ENCODE data around the gene EHF. TPM values are rescaled to one million over a fixed set of nuclear protein-coding genes. Genes with fewer than 3 reads are reported as not detected.

The EHF gene
- total RNA-seq, 2 donors from 2014 or later, result 21.4 to 40.5 TPM

DNA sequence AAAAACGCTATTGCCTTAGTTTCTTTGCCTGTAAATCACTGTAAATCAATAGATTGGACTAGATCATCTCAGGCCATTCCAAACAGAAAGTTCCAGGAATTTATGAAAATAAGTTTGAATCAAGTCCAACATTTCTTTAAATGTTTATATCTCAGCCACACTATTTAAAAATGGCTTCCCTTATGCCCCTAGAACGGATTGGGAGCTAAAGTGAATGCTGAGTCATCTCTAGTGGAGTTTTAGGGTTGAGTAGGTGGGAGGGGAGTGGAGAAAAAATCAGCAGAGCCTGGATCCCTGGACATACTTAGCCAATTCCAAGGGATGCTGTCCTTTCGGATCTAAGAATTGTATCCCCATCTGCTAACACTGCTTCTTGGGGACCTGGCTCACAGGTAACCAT lies 48.6 kb downstream of the EHF start:
- DNase-seq, result no peak
- no peaks in the 10 kb centered on the region for H3K36me3 ChIP-seq (replicated peaks in 1 of 2; ENCODE audit: insufficient read depth in 1 of 2, low read depth in 2 of 2)
- no peak for ATAC-seq
- H3K4me3 ChIP-seq, result no peak overlapping the region
- peaks cover 14% of the 10 kb centered on the region for H3K4me1 ChIP-seq
- H3K27me3 ChIP-seq, result no peaks in the 10 kb centered on the region
- H3K9me3 ChIP-seq, result no peaks in the 10 kb centered on the region
- WGBS, 2 donors, result 66 to 75% methylated on average over 3 of the region's 3 CpGs
- TF ChIP-seq, protein P1, sequence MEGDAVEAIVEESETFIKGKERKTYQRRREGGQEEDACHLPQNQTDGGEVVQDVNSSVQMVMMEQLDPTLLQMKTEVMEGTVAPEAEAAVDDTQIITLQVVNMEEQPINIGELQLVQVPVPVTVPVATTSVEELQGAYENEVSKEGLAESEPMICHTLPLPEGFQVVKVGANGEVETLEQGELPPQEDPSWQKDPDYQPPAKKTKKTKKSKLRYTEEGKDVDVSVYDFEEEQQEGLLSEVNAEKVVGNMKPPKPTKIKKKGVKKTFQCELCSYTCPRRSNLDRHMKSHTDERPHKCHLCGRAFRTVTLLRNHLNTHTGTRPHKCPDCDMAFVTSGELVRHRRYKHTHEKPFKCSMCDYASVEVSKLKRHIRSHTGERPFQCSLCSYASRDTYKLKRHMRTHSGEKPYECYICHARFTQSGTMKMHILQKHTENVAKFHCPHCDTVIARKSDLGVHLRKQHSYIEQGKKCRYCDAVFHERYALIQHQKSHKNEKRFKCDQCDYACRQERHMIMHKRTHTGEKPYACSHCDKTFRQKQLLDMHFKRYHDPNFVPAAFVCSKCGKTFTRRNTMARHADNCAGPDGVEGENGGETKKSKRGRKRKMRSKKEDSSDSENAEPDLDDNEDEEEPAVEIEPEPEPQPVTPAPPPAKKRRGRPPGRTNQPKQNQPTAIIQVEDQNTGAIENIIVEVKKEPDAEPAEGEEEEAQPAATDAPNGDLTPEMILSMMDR (IDR thresholded peaks at IDR 0.05), result no peak
- no peak for TF ChIP-seq POLR2A (IDR thresholded peaks at IDR 0.05)
- peak overlapping the region in 1 of 4 donors; percentile 2 for H3K27ac ChIP-seq
- intact Hi-C loops (cut with DNase I), result no loop called here

DNA sequence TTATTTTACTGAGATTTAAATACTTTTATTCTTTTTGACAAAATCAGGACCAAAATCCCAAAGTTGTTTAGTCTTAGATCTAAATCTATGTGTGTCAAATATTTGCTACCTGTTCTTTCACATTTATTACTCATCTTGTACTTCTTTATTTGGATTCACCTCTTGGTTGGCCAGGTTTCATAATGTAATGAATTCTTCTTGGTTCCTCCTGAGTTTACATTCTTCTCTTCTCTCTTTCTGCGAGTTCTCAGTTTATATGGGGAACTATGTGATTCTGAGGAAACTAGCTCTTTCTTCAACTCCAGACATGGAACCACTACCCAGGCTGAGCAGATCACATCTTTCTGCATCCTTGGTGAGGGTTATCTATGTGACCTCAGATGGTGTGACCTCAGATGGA lies 50.2 kb downstream of the EHF start:
- no peak for ATAC-seq
- intact Hi-C loops (cut with DNase I), result no loop called here
- Histone ChIP-seq H3K27me3 (no peaks in the 10 kb centered on the region), H3K4me3 (no peak overlapping the region), H3K27ac (no peak overlapping the region), H3K36me3 (replicated peaks in 1 of 2; ENCODE audit: insufficient read depth in 1 of 2, low read depth in 2 of 2) (no peaks in the 10 kb centered on the region), H3K4me1 (peaks cover 14% of the 10 kb centered on the region), H3K9me3 (no peaks in the 10 kb centered on the region)
- TF ChIP-seq, protein P1 (IDR thresholded peaks at IDR 0.05), result no peak
- no peak for TF ChIP-seq POLR2A (IDR thresholded peaks at IDR 0.05)
- 89 to 94% methylated on average over 1 of the region's 1 CpG for WGBS, 2 donors
- DNase-seq, result no peak

DNA sequence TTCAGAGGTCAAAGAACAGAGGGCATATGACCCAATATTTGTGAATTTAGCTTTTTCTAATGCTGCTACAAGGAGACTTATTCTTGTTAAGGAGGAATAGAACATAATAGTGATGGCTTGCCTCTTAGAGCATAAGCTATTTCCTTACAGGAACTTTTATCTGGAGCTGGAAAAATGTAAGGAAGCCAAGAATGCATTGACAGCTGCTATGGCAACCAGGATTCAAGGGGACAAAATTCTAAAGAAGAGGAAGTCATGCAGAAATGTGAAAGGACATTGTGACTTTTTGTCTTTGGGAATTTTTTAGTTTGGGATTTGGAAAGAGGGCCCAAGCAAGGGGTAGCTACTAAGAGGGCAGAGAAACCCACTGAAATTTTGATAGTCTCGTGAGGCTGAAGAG lies 51.1 kb downstream of the EHF start:
- WGBS, 2 donors, result 86% methylated on average over 1 of the region's 1 CpG
- no peaks in the 10 kb centered on the region for H3K9me3 ChIP-seq
- no peak overlapping the region for H3K4me3 ChIP-seq
- no peak for TF ChIP-seq POLR2A (IDR thresholded peaks at IDR 0.05)
- TF ChIP-seq, protein P1 (IDR thresholded peaks at IDR 0.05), result no peak
- DNase-seq (no peak), ATAC-seq (no peak)
- no peaks in the 10 kb centered on the region for H3K36me3 ChIP-seq (replicated peaks in 1 of 2; ENCODE audit: insufficient read depth in 1 of 2, low read depth in 2 of 2)
- intact Hi-C loops (cut with DNase I), result no loop called here
- H3K27me3 ChIP-seq, result no peaks in the 10 kb centered on the region
- no peak overlapping the region for H3K27ac ChIP-seq
- peaks cover 19% of the 10 kb centered on the region for H3K4me1 ChIP-seq

DNA sequence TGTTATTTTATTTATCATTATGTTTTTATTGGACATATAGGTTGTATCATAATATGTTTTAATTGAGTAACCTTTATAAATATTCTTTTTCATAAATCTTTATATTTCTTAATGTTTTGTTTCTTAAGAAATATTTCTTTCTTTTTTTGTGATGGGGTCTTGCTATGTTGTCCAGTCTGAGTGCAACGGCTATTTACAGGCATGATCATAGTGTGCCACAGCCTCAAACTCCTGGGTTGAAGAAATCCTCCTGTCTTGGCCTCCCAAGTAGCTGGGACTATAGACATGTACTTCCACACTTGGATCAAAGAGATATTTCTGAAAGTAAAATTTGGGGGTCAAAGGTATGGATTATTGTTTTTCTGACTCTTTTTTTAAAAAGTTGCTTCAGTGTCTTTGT lies 53.1 kb downstream of the EHF start:
- TF ChIP-seq POLR2A (IDR thresholded peaks at IDR 0.05), result no peak
- TF ChIP-seq, protein P1 (IDR thresholded peaks at IDR 0.05), result no peak
- H3K27ac ChIP-seq, result no peak overlapping the region
- ATAC-seq, result no peak
- H3K4me1 ChIP-seq, result peaks cover 9% of the 10 kb centered on the region
- H3K27me3 ChIP-seq, result no peaks in the 10 kb centered on the region
- intact Hi-C loops (cut with DNase I), result no loop called here
- H3K4me3 ChIP-seq, result no peak overlapping the region
- H3K36me3 ChIP-seq (replicated peaks in 1 of 2; ENCODE audit: insufficient read depth in 1 of 2, low read depth in 2 of 2), result no peaks in the 10 kb centered on the region
- 0% methylated on average over 1 of the region's 1 CpG for WGBS, 2 donors
- no peak for DNase-seq
- H3K9me3 ChIP-seq, result no peaks in the 10 kb centered on the region

DNA sequence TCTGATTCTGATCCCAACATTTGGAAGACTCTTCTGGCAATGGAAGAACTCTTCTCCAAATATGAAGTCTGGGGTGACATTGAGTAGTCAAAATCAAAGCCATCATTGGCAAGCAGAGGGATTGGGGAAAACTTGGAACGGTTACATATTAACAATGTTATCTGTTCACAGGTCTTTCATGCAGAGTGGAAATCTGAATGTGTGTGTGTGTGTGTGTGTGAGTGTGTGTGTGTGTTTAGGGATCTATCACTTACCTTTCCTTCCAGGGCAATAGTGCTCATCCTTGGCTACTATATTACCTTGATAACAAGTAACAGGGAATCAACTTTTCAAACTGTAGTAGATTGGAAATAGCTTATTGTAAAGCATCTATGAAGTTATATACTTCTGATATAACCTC lies 55.3 kb downstream of the EHF start:
- H3K27me3 ChIP-seq, result no peaks in the 10 kb centered on the region
- TF ChIP-seq POLR2A (IDR thresholded peaks at IDR 0.05), result no peak
- TF ChIP-seq, protein P1 (IDR thresholded peaks at IDR 0.05), result no peak
- no peak overlapping the region for H3K4me3 ChIP-seq
- no peak overlapping the region for H3K27ac ChIP-seq
- DNase-seq (no peak), ATAC-seq (no peak)
- no peaks in the 10 kb centered on the region for H3K36me3 ChIP-seq (replicated peaks in 1 of 2; ENCODE audit: insufficient read depth in 1 of 2, low read depth in 2 of 2)
- no peaks in the 10 kb centered on the region for H3K9me3 ChIP-seq
- WGBS, 2 donors, result 16 to 37% methylated on average over 1 of the region's 1 CpG
- peaks cover 7% of the 10 kb centered on the region for H3K4me1 ChIP-seq
- intact Hi-C loops (cut with DNase I), result no loop called here

All from body of pancreas (tissue), 4 donors.